RWPE1 (cell line): ENCODE measurements around the gene TRIM29.
A peak's percentile ranks its signal among the peaks of the same experiment; 100 is the strongest.

ENCODE experiments used
- CTCF ChIA-PET: fragments of 350-600 bp; sonication (Branson Sonifier 250); formaldehyde crosslinking; extraction: SDS; loops from one replicate; lab custom pipeline; 2021; lab: Yijun Ruan, JAX
- POLR2A ChIA-PET: fragments of 400-600 bp; formaldehyde crosslinking; extraction: SDS; loops from one replicate; lab custom pipeline; 2020; ENCODE audit warnings: antibody characterized with exemption; ENCODE audit not compliant: low non-redundant PET; lab: Yijun Ruan, JAX
- DNase-seq: peaks from one replicate; pipeline ENCODE4 v3.0.0; 2012; ENCODE audit warnings: low spot score
- H3K27ac ChIP-seq: fragments of 450-650 bp; 2 replicates; pipeline ENCODE4 v1.5.1; 2017
- TF ChIP-seq, protein P1 (sequence below): fragments of 450-650 bp; conservative IDR thresholded peaks from 2 replicates; pipeline ENCODE4 v1.5.1; 2017; ENCODE audit warnings: low read depth, mild to moderate bottlenecking

TRIM29 gene

DNA sequence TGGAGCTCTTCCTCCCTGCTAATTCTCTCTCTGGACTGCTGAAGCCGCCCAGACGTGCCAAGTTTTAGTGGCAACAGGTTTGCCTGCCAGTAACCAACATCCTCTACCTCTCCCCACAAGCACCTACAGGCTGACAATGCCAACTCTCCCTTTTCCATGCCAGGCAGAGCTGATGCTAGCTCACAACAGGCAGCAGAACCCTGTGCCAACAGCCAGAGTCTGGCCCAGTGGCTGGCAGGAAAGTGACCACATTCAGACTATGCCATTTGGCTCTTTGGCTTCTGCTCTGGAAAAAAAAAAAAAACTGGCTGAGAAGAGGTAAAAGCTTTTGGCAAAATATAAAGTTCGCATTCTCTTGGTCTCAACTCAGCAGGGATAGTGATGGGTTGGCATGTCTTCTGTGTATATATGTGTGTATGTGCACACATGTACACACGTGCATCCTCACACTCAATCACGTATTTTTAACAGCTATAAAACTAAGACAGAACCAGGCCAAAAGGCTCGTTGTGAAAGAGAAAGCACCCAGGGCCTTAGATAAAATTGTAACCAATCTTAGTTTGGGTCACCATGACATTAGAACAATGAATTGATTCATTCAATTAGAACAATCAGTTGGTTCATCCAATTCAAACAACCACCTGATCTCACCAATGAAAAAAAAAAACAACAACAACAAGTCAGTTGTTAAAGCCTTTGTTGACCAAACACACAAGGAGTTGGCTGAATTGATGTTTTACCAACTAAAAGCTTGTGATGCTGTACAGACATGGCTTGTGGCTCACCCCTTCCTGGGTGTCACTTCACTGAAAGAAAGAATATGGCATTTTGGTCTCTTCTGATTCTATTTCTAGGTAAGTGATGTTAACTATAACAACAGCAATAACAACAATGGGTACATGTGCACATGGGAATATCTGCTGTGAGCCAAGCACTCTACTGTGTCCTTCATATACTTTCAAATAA lies 48.6 kb downstream of the TRIM29 start:
- TF ChIP-seq, protein P1, sequence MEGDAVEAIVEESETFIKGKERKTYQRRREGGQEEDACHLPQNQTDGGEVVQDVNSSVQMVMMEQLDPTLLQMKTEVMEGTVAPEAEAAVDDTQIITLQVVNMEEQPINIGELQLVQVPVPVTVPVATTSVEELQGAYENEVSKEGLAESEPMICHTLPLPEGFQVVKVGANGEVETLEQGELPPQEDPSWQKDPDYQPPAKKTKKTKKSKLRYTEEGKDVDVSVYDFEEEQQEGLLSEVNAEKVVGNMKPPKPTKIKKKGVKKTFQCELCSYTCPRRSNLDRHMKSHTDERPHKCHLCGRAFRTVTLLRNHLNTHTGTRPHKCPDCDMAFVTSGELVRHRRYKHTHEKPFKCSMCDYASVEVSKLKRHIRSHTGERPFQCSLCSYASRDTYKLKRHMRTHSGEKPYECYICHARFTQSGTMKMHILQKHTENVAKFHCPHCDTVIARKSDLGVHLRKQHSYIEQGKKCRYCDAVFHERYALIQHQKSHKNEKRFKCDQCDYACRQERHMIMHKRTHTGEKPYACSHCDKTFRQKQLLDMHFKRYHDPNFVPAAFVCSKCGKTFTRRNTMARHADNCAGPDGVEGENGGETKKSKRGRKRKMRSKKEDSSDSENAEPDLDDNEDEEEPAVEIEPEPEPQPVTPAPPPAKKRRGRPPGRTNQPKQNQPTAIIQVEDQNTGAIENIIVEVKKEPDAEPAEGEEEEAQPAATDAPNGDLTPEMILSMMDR: no peak
- no peak for DNase-seq
- no peak overlapping the region for H3K27ac ChIP-seq
- CTCF ChIA-PET: interaction anchor here (0.6 to 0.7 kb wide), 3 partner anchors 93 to 478 kb away, joined by 3 to 8 read pairs (median 3); no protein-coding TSS in a partner anchor
- POLR2A ChIA-PET: no interaction called here

DNA sequence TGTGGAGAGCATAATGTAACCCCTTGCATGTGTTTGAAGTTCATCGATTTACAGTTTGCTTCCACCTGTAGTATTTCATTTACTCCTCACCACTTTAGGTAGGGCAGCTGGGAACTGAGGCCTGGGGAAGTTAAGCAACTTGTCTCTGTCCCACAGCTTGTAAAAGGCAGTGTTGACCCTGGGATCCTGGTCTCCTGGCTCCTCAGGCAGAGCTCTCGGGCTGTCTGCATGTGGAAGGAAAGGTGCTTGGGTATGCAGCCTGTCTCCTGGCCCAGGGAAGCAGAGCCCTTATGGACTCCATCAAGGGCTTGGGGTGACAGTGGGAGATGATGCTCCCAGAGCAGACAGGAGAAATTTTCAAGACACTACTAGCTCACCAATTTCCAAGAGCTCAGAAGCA lies 49.9 kb downstream of the TRIM29 start:
- POLR2A ChIA-PET: no interaction called here
- no peak overlapping the region for H3K27ac ChIP-seq
- DNase-seq: no peak
- CTCF ChIA-PET: interaction anchor here (0.6 kb wide), 1 partner anchor 240 kb away, joined by 5 read pairs; no protein-coding TSS in a partner anchor
- TF ChIP-seq, protein P1: no peak

- TF ChIP-seq, protein P1: no peak
- CTCF ChIA-PET: no interaction called here
- POLR2A ChIA-PET: no interaction called here
- DNase-seq: no peak
- H3K27ac ChIP-seq: no peak overlapping the region
Observed at GRCh38 chr11:120086651-120087050, 51.3 kb downstream of the TRIM29 start.

DNA sequence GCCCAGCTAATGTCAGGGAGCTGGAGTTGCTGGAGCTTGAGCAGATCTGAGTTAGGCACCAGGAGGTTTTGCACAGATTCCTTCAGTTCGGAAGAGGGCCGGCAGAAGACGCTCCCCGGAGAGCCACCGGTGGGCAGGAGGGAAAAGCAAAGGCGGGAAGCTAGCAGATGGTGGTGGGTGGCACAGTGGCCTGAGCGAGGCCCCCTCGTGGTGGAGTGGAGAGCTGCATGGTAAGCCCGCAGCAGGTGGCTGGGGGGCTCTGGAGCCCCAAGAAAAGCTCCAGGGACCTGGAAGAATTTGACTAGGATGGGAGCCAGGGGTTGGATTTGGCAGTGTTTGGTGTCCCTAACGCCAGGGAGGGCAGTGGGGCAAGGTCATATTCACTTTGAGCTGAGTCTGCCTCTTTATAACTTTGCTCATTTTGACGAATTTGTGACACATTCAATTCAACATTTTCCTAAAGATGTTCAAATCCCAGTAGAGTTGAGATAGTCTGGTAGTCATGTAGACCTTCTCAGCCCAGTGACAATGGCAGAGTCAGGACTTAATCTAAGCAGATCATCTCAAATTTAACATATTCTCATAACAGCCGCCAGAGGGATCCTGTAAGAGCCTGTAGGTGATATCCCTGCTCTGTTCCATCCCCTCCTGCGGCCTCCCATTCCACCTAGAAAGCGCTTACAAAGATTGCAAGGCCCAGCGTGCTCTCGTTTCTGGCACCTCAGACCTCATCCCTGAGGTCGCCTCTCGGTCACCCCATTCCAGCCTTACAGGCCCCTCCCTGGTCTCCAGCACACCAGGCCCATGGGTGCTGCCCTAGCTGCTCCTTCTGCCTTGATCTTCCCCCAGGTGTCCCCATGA lies 57.9 kb downstream of the TRIM29 start:
- TF ChIP-seq, protein P1: peak; percentile 47
- no peak overlapping the region for H3K27ac ChIP-seq
- POLR2A ChIA-PET: no interaction called here
- CTCF ChIA-PET: interaction anchor here (0.6 to 1.2 kb wide), 6 partner anchors 13 to 343 kb away, joined by 3 to 5 read pairs (median 4); no protein-coding TSS in a partner anchor
- DNase-seq: no peak

DNA sequence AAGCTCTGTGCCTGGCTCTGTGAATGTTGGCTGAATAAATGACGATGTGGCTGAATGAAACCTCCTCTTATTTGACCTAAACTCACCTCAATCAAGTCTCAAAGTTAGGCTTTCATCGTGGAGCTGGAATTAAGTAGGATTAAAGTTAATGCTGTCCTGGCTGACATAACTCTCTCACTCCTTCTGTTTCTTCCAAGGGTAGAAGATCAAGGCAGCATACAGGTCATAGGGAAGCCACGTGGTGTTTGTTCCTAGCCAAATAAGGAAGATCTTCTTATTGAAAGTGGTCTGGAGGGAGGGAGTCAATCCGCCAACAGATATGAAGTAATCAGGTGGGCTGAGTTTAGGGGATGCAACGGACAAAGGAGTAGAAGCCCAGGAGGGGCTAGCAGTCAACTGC lies 59.5 kb downstream of the TRIM29 start:
- no peak for DNase-seq
- H3K27ac ChIP-seq: no peak overlapping the region
- TF ChIP-seq, protein P1: no peak
- ChIA-PET POLR2A (no interaction called here), CTCF (interaction anchor here (0.7 kb wide), 1 partner anchor 13 kb away, joined by 4 read pairs; no protein-coding TSS in a partner anchor)

GRCh38 chr11:120074076-120074475 lies 63.8 kb downstream of the TRIM29 start:
- CTCF ChIA-PET: interaction anchor here (0.6 to 0.8 kb wide), 3 partner anchors 32 to 244 kb away, joined by 3 read pairs; no protein-coding TSS in a partner anchor
- DNase-seq: no peak
- H3K27ac ChIP-seq: no peak overlapping the region

More at GRCh38 chr11:120074076-120074475, 63.8 kb downstream of the TRIM29 start:
- POLR2A ChIA-PET: no interaction called here
- TF ChIP-seq, protein P1: no peak
